HG02938 (cell line): Measurements from ENCODE around the gene FAM161B.
A peak's percentile ranks its signal among the peaks of the same experiment; 100 is the strongest.
"Not testable (repeated sequence)": the region's sequence is repeated elsewhere in the genome, so short reads cannot be mapped to it uniquely, and the experiment has no call there.

Source experiments
- ATAC-seq: cut with Tn5 transposase; IDR thresholded peaks from one replicate; pipeline ENCODE4 v1.9.1; 2021; ENCODE audit warnings: mild to moderate bottlenecking, moderate library complexity; ENCODE audit not compliant: unreplicated experiment

Gene FAM161B, protein sequence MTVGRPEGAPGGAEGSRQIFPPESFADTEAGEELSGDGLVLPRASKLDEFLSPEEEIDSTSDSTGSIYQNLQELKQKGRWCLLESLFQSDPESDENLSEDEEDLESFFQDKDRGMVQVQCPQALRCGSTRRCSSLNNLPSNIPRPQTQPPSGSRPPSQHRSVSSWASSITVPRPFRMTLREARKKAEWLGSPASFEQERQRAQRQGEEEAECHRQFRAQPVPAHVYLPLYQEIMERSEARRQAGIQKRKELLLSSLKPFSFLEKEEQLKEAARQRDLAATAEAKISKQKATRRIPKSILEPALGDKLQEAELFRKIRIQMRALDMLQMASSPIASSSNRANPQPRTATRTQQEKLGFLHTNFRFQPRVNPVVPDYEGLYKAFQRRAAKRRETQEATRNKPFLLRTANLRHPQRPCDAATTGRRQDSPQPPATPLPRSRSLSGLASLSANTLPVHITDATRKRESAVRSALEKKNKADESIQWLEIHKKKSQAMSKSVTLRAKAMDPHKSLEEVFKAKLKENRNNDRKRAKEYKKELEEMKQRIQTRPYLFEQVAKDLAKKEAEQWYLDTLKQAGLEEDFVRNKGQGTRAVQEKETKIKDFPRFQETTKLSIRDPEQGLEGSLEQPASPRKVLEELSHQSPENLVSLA

DNA sequence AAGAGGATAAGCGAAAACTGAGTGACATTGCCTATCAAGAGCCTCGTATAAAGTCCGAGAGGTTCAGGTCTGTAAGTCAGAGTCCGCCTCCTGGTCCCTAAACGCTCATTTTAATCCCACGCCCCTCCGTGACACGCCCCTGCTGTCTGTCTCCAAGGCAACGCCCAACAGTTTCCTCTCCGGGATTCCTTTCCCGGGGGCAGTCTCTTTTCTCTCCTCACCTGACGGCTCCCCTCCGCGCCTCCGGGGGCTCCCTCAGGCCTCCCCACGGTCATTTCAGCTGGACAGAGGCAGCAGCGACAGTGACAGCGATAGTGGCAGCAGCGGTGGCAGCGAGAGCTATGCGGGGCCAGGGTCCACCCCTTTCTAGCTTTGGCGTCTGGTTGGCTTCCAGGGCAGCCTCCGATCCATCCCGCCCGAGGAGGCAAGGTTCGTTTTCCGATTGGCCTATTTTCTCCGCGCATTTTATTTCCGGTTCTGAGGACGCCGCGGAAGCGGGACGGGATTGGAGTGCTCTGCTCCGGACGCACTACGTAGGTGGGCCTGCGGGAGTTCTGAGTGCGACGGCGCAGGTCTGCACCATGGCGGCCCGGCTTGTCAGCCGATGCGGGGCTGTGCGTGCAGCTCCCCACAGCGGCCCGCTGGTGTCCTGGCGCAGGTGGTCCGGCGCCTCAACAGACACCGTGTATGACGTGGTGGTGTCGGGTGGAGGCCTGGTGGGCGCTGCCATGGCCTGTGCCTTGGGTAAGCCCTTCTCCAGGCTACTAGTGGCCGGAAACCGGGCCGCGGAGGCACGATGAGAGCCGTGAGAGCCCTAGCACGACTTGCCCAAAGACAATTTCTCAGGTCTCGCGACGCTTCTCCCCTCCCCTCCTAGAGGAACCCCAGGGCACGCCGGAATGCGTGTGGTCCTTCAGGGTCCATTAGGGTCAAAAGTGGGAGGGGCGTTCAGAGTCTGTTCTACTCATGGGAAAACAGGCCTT is at the start of gene FAM161B, which contains the start of gene COQ6:
Gene FAM161B (minus strand): TSS at position 343 of the 983 bp plus-strand sequence. CDS start 68 bp downstream, at position 275.
Gene COQ6 (plus strand): TSS at position 551 of the 983 bp plus-strand sequence. CDS start 31 bp downstream, at position 582.
- peak; percentile 88 for ATAC-seq

DNA sequence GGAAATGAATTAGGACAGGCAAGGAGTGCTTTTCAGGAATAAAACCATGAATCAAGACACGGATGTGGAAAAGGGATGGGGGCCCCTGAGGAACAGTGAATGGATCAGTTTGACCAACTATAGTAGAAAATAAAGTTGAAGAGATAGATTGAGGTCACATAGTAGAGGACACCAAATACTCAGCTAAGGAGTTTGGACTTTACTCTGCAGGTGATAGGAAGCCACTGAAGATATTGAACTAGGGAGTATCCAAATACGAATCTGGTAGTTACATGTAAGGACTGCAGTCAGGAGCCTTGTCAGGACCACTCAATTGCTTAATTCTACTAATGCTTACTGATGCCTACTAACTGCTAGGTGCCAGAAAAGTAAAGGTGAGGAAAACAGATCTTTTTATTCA is 48.8 kb upstream of the FAM161B start:
- no peak for ATAC-seq

DNA sequence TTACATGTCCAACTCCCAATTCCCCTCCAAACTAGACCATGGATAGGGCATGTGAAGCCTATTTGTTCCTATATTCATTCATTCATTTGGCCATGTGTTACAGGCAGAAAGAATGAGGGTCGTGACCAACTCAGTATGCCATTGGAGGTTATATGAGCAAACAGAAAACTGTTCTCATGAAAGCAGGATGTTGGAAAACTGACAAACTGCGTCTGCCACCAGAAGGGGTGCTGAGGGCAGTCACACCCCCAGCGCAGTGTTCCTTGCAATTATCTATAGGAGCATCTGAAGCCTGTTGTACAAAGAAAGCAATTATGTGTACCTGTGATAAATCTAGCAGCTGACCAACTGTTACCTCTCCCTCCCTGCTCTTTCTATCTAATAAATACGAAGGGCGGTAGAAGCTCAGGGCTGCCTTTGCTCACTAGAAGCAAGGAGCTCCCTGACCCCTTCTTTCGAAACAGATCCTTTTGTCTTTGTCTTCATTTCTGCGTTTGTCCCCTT is 48.1 kb upstream of the FAM161B start:
- no peak for ATAC-seq

DNA sequence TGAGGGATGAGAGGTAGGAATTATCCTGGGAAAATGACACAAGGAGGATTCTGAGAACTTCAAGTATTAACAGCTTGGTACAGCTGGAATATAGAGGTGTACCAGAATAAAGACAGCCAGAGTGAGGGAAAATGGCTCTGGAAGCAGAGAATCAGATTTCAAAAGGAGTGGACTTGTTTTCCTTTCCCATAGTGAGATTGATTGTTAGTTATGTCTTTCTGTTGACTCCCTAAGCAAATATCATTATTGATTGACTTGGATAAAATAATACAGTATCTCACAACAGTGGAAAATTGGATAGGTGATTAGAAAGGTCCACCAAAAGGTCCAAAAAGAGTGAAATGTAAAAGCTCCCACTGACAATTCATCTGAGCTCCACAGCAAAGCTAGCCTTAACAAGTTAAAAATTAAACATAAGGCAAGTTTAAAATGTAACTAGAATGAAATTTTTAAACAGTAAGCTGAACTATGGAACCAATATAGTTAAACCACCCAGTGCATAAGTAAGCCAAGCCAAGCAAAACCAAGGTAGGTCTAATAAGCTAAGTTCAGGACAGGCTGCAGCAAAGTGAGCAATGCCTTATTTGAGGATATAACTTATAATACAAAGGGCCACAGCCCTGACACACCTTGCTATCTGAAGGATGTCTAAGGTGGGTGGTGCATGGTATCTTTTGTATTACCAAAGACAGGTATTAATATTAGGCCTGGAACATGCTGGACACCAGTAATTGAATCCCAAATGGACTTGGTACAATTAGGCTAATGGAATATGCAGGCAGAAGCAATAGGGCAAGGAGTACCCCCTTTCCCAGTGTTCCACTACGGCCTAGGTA is 47.4 kb upstream of the FAM161B start:
- ATAC-seq = no peak

DNA sequence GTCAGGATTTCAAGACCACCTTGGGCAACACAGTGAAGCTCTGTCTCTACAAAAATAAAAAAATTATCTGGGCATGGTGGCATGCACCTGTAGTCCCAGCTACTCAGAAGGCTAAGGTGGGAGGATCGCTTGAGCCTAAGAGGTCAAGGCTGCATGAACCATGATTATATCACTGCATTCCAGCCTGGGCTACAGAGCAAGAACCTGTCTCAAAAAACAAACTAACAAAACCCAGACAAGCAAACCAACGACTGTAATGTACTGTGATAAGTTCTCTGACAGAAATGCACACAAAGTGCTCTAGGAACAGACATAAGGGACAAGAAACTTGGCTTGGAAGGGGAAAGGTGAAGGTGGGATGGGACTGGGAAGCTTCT is 46.8 kb upstream of the FAM161B start:
- ATAC-seq = no peak

DNA sequence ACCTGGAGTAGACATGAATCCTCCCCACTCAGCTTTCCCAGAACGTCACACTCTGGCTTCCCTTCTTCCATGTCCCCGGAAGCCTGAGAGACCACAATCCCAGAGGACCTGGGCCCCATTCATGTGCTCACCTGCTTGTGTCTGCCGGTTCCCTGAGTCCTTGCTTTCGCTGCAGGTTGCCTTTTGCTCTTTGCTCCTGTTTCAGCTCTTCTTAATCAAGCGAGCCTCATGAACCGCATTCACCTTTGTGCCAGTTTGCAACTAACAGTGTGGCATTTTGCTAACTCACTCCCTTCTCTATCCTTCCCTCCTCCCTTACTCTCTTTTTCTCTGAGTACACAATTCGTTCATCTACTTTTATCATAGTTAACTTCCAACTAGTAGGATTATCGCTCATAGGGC is 46.1 kb upstream of the FAM161B start:
- ATAC-seq = no peak

DNA sequence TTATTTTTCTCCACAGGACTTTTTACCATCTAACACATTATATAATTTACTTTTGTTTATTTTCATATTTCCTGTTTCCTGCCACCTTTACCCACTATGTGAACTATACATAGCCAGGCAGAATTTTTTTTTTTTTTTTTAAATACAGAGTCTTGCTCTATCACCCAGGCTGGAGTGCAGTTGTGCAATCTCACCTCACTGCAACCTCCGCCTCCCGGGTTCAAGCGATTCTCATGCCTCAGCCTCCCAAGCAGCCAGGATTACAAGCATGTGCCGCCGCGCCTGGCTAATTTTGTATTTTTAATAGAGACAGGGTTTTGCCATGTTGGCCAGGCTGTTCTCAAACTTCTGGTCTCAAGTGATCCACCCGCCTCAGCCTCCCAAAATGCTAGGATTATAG is 45.0 kb upstream of the FAM161B start:
- ATAC-seq = not testable (repeated sequence)

DNA sequence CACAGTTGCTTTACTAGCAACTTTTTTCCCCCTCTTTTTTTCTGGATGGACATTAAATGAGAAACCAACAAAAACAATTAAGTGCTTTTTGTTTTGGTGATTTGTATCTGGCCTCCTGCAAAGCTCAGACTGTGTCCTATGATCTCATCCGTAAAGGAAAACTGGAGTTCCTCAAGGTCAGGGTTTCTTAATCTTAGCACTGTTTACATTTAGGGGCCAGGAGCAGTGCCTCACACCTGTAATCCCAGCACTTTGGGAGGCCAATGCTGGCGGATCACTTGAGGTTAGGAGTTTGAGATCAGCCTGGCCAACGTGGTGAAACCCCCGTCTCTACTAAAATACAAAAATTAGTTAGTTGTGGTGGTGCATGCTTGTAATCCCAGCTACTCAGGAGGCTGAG is 41.2 kb upstream of the FAM161B start:
- no peak for ATAC-seq

DNA sequence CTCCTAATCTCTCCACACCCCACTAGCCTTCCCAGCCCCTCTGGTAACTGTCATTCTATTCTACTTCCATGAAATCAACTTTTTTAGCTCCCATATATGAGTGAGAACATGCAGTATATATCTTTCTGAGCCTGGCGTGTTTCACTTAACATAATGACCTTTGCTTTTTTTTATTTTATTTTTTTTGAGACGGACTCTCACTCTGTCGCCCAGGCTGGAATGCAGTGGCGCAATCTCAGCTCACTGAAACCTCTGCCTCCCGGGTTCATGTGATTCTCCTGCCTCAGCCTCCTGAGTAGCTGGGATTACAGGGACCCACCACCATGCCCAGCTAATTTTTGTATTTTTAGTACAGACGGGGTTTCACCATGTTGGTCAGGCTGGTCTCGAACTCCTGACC is 38.8 kb upstream of the FAM161B start:
- ATAC-seq = not testable (repeated sequence)

DNA sequence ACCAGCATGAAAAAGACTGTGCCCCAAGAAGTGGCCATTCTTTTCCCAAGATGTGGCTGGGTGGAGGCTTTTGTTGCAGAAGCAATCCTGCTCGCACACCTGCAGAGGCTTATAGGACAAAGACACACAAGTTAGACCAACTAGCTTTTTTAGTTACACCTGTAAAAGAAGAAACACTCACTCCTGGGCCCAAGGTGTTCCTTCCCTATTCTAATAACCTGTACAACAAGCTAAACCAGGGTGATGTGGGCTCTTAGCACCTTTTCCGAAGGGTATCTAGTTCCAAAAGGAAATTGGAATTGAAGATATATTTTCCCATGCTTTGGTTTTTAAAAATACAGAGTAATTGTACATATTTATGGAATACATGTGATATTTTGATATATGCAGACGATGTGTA is 38.2 kb upstream of the FAM161B start:
- no peak for ATAC-seq

DNA sequence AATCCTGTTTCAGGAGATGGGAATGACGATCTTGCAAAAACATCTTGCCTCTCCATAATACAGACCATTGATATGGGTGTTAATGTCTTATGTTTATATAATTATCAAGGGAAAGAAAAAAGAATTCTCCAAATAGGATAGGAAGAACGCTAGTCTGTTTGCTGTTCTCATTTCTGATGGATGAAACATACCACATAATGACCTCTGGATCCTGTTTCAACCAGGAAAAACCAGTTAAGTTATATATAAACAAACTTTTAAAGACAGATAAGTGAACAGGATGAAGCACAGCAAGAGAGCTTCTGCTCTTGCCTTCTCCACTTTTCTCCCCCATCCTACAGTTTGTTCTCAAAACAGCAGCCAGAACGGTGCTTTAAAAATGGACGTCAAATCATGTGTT is 28.0 kb upstream of the FAM161B start:
- no peak for ATAC-seq

DNA sequence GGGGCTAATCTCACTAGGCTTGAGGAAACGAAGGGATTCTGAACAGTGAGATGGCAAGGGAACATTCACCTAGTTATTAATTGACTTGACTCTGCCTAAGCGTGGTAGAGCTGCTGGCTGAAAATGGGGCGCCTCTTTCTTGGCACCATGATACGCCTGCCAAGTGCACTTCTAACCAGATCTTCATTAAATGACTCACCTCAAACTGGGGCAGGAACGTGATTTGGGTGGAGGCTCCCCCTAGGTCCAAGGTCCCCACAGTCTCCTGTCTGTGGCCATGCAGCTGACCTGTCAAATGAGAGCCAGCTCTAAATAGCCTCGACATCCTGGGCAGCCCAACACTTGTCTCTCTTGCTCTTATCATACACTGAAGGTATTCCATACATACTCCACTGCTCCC is 26.2 kb upstream of the FAM161B start:
- ATAC-seq = no peak

DNA sequence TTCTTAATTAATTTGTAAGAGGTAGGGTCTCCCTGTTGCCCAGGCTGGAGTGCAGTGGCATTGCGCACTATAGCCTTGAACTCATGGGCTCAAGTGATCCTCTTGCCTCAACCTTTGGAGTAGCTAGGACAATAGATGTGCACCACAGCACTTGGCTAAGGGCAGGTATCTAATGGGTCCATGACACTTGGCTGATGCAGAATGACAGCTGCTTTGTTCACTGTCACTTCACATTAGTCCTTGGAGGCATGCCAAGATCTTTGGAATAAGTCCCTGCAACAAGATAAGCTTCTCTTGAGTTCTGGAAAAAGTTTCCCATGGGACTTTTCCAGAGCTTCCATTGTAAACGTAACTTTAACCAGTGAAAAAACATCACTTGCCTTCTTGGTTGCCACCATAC is 23.6 kb upstream of the FAM161B start:
- ATAC-seq = no peak

DNA sequence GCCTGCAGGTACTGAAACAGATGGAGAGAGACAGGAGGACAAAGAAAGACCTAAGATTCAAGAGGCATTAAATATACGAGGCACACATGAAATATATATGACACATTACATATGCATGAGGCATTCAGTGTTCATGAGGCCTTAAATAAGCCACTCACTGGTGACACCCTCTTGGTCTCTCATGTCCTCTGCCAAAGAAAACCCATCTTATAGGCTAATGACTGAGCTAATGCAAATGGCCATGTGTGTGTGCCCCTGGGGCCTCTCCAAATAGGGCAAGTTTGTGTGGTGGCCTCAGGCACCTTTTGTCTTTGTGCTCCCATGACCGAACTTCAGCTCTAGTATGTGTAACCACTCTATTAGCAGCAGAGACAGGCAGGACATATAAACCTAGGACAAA is 19.0 kb upstream of the FAM161B start:
- ATAC-seq = no peak

DNA sequence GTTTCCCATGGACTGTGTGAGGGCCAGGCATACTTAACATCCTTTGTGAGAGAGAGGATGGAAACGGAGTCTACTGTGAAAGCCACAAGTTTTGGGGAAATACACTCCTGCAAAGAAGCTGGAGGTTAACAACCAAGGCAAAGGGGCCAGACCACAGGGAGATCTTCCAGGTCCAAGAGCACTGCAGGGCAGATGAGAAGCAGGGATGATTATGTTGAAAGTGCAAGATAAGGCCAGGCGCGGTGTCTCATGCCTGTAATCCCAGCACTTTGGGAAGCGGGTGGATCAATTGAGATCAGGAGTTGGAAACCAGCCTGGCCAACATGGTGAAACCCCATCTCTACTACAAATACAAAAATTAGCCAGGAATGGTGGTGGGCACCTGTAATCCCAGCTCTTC is 15.3 kb upstream of the FAM161B start:
- ATAC-seq = no peak

DNA sequence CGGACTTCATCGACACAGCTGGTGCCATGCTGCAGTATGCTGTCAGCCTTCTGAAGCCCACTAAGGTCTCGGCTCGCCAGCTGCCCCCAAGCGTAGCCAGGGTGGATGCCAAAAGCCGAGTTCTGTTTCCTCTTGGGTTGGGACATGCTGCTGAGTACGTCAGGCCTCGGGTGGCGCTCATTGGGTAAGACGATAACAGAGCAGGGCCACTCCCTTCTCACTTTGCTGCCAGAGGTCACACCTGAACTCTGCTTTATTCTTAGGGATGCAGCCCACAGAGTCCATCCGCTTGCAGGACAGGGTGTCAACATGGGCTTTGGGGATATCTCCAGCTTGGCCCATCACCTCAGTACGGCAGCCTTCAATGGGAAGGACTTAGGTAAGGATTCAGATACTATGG is 11.3 kb upstream of the FAM161B start:
- no peak for ATAC-seq

DNA sequence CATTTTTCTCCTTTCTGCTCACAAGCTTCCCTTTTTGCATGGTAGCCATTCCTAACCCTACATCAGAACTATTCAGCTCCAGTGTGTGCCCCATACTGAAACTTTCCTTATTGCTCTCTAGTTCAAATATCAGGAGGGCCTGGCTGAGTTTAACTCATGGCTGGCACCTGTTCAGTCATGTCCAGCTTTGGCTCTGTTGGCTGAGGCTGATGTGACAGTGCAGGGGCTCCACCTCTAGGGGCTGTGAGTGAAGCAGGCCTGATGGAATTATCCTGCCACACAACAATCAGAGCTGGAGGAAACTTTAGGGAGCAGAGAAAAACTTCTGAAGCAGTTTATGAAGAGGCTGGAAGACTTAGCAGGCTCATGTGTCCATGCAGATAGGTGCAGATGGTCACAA is 8.7 kb upstream of the FAM161B start:
- ATAC-seq = no peak

DNA sequence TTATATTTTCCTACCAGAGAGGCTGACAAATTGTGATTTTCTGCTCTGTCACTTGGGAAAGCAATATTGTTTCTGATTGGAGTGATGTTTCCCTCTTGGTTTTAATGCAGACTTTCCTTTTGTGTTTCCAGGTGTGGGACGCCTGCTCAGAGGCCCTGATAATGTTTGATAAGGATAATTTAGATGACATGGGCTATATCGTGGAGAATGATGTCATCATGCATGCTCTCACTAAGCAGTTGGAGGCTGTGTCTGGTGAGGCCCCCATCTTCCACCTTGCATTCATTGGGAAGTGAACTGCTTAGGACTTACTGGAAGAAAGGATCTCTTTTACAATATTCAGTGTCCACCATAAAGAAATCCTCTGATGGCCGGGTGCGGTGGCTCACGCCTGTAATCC is 5.8 kb upstream of the FAM161B start:
- no peak for ATAC-seq

DNA sequence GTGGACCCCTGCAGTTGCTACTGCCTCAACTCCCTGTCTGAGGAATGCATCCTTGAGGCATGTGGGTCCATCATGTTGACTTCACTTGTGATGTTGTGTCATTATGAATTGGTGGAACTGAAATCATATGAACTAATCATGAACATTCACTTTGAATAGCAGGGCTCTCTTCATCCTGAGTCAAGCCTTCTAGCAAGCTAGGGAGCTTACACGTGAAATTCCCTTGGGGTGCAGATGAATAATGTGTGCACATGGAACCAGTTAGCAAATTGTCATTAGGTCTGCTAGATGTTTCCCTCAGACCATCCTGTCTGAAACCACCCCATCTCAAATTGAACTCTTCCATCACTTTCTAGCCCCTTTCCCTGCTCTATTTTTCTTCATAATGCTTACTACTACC is 3.8 kb upstream of the FAM161B start:
- no peak for ATAC-seq

DNA sequence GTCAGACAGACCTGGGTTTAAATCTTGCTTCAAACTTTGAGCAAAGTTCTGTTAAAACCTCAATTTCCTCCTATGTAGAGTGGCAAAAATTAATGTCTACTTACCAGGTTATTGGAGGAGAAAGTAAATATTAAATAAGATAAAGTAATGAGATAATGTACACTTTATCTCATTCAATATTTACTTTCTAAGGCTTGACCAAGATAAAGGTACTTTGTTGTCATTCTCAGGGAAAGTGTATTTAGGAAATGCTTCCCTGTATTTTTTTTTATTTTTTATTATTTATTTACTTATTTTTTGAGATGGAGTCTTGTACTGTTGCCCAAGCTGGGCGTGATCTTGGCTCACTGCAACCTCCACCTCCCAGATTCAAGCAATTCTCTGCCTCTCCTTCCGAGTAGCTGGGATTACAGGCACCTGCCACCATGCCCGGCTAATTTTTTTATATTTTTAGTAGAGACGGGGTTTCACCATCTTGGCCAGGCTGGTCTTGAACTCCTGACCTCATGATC is 4.7 kb downstream of the FAM161B start:
- no peak for ATAC-seq
